Calu3 (cell line): ENCODE measurements around the gene AR. TPM values are rescaled to one million over a fixed set of nuclear protein-coding genes. Genes with fewer than 3 reads are reported as not detected.

Experiments
- BruUV-seq: library from RNA; stranded (reverse); fragments of 400-500 nt; replicated peaks from 2 replicates; lab custom pipeline; 2021; lab: Mats Ljungman, UMichigan
- CTCF ChIA-PET: fragments of 300-600 bp; sonication (Branson Sonifier 250); formaldehyde crosslinking; loops from one replicate; lab custom pipeline; 2022; ENCODE audit warnings: antibody characterized with exemption; lab: Charles Lee
- DNase-seq: peaks from one replicate; pipeline ENCODE4 v3.0.0; 2022
- H3K27ac Mint-ChIP-seq: one replicate; pipeline ENCODE4 v1.8.0; 2022; ENCODE audit warnings: mixed read lengths; ENCODE audit not compliant: unreplicated experiment
- H3K27me3 Mint-ChIP-seq: one replicate; pipeline ENCODE4 v1.8.0; 2022; ENCODE audit warnings: mixed read lengths; ENCODE audit not compliant: unreplicated experiment
- H3K36me3 Mint-ChIP-seq: one replicate; pipeline ENCODE4 v1.8.0; 2022; ENCODE audit warnings: mild to moderate bottlenecking, moderate library complexity, mixed read lengths; ENCODE audit not compliant: insufficient read depth, unreplicated experiment
- H3K4me1 Mint-ChIP-seq: one replicate; pipeline ENCODE4 v1.8.0; 2022; ENCODE audit warnings: mild to moderate bottlenecking, low read depth, mixed read lengths; ENCODE audit not compliant: unreplicated experiment
- H3K4me3 Mint-ChIP-seq: one replicate; pipeline ENCODE4 v1.8.0; 2022; ENCODE audit warnings: mild to moderate bottlenecking, low read depth, moderate library complexity, mixed read lengths; ENCODE audit not compliant: unreplicated experiment
- H3K9me3 Mint-ChIP-seq: one replicate; pipeline ENCODE4 v1.8.0; 2022; ENCODE audit warnings: low read depth, mixed read lengths; ENCODE audit not compliant: unreplicated experiment
- CTCF ChIP-seq: fragments of 200-600 bp; IDR thresholded peaks from one replicate; pipeline ENCODE4 v1.8.0; 2022; ENCODE audit warnings: antibody characterized with exemption; ENCODE audit not compliant: unreplicated experiment
- intact Hi-C: fragments of 100-400 bp; cut with micrococcal nuclease; formaldehyde crosslinking; loops from one replicate; pipeline ENCODE4 v1.10.0; 2022; ENCODE audit not compliant: unreplicated experiment
- total RNA-seq: library from RNA; stranded (reverse); gene quantifications from 2 replicates; pipeline ENCODE4 v1.2.3, GENCODE V29; 2022

Gene AR
- total RNA-seq, 1 experiment from 2014 or later = 0.83 TPM

- TF ChIP-seq CTCF = no peak
- no TSS peak for BruUV-seq
- no peaks in the 10 kb centered on the region for H3K4me1 Mint-ChIP-seq
- H3K27ac Mint-ChIP-seq = no peak overlapping the region
- no peaks in the 10 kb centered on the region for H3K27me3 Mint-ChIP-seq
- DNase-seq = no peak
- no peak overlapping the region for H3K4me3 Mint-ChIP-seq
- CTCF ChIA-PET = no interaction called here
- H3K9me3 Mint-ChIP-seq = no peaks in the 10 kb centered on the region
- intact Hi-C loops = no loop called here
- no peaks in the 10 kb centered on the region for H3K36me3 Mint-ChIP-seq
Measured at GRCh38 chrX:67568769-67569168, 24.9 kb downstream of the AR start.

- H3K27me3 Mint-ChIP-seq = no peaks in the 10 kb centered on the region
- intact Hi-C loops = no loop called here
- no peak for TF ChIP-seq CTCF
- no peaks in the 10 kb centered on the region for H3K4me1 Mint-ChIP-seq
- BruUV-seq = no TSS peak
- CTCF ChIA-PET = interaction anchor here (0.5 kb wide), 1 partner anchor 20 kb away, joined by 3 read pairs; no protein-coding TSS in a partner anchor
- no peaks in the 10 kb centered on the region for H3K36me3 Mint-ChIP-seq
- no peak overlapping the region for H3K27ac Mint-ChIP-seq
- no peak for DNase-seq
- H3K4me3 Mint-ChIP-seq = no peak overlapping the region
- H3K9me3 Mint-ChIP-seq = no peaks in the 10 kb centered on the region
Measured at GRCh38 chrX:67570839-67571238, 27.0 kb downstream of the AR start.

GRCh38 chrX:67574696-67575095 lies 30.9 kb downstream of the AR start:
- TF ChIP-seq CTCF = no peak
- Mint-ChIP-seq H3K4me3 (no peak overlapping the region), H3K27me3 (no peaks in the 10 kb centered on the region), H3K9me3 (peaks cover 1% of the 10 kb centered on the region), H3K36me3 (no peaks in the 10 kb centered on the region), H3K27ac (no peak overlapping the region), H3K4me1 (no peaks in the 10 kb centered on the region)
- BruUV-seq = no TSS peak
- CTCF ChIA-PET = no interaction called here
- intact Hi-C loops = no loop called here
- DNase-seq = no peak

- Mint-ChIP-seq H3K27ac (no peak overlapping the region), H3K4me3 (no peak overlapping the region), H3K4me1 (no peaks in the 10 kb centered on the region), H3K27me3 (no peaks in the 10 kb centered on the region), H3K9me3 (peaks cover 9% of the 10 kb centered on the region), H3K36me3 (no peaks in the 10 kb centered on the region)
- no peak for DNase-seq
- no peak for TF ChIP-seq CTCF
- BruUV-seq = no TSS peak
- intact Hi-C loops = no loop called here
- CTCF ChIA-PET = no interaction called here
Measured at GRCh38 chrX:67582436-67582835, 38.6 kb downstream of the AR start.

- intact Hi-C loops = no loop called here
- DNase-seq = no peak
- Mint-ChIP-seq H3K4me1 (no peaks in the 10 kb centered on the region), H3K36me3 (no peaks in the 10 kb centered on the region), H3K27me3 (no peaks in the 10 kb centered on the region), H3K4me3 (no peak overlapping the region), H3K27ac (no peak overlapping the region), H3K9me3 (peaks cover 9% of the 10 kb centered on the region)
- no peak for TF ChIP-seq CTCF
- BruUV-seq = no TSS peak
- CTCF ChIA-PET = no interaction called here
Measured at GRCh38 chrX:67583171-67583570, 39.4 kb downstream of the AR start.
